HEK293 (cell line): Measurements from ENCODE around the gene RNASE8.

Source experiments
- MZF1 ChIP-seq: fragments of 450-650 bp; formaldehyde crosslinking; IDR thresholded peaks from 2 replicates; pipeline ENCODE4 v1.5.1; 2017; ENCODE audit warnings: missing biosample characterization, missing genetic modification characterization, borderline replicate concordance
- SP2 ChIP-seq: fragments of 450-650 bp; formaldehyde crosslinking; IDR thresholded peaks from 2 replicates; pipeline ENCODE4 v1.5.1; 2016; ENCODE audit warnings: missing biosample characterization, missing genetic modification characterization
- TCF7L2 ChIP-seq: IDR thresholded peaks from 2 replicates; pipeline ENCODE4 v1.6.1; 2011; ENCODE audit warnings: low read depth, mild to moderate bottlenecking, inconsistent platforms, low read length, moderate library complexity, borderline replicate concordance
- YY1 ChIP-seq: fragments of 450-650 bp; formaldehyde crosslinking; IDR thresholded peaks from 2 replicates; pipeline ENCODE4 v1.5.1; 2018; ENCODE audit warnings: missing biosample characterization, missing genetic modification characterization
- ZBTB17 ChIP-seq: fragments of 450-650 bp; formaldehyde crosslinking; IDR thresholded peaks from 2 replicates; pipeline ENCODE4 v1.5.1; 2016; ENCODE audit warnings: missing biosample characterization, missing genetic modification characterization
- ZBTB7A ChIP-seq: fragments of 450-650 bp; formaldehyde crosslinking; IDR thresholded peaks from 2 replicates; pipeline ENCODE4 v1.5.1; 2016; ENCODE audit warnings: low read depth, missing biosample characterization, missing genetic modification characterization
- ZBTB8A ChIP-seq: fragments of 450-650 bp; formaldehyde crosslinking; IDR thresholded peaks from 2 replicates; pipeline ENCODE4 v1.5.1; 2016; ENCODE audit warnings: missing biosample characterization, missing genetic modification characterization
- ZNF488 ChIP-seq: fragments of 450-650 bp; formaldehyde crosslinking; IDR thresholded peaks from 2 replicates; pipeline ENCODE4 v1.5.1; 2016; ENCODE audit warnings: missing biosample characterization, missing genetic modification characterization
- TF ChIP-seq, protein P1 (sequence below): fragments of 450-650 bp; formaldehyde crosslinking; IDR thresholded peaks from 2 replicates; pipeline ENCODE4 v1.5.1; 2016; ENCODE audit warnings: missing biosample characterization, missing genetic modification characterization
- TF ChIP-seq, protein P2 (sequence below): fragments of 450-650 bp; formaldehyde crosslinking; IDR thresholded peaks from 2 replicates; pipeline ENCODE4 v1.5.1; 2016; ENCODE audit warnings: missing biosample characterization, missing genetic modification characterization

DNA sequence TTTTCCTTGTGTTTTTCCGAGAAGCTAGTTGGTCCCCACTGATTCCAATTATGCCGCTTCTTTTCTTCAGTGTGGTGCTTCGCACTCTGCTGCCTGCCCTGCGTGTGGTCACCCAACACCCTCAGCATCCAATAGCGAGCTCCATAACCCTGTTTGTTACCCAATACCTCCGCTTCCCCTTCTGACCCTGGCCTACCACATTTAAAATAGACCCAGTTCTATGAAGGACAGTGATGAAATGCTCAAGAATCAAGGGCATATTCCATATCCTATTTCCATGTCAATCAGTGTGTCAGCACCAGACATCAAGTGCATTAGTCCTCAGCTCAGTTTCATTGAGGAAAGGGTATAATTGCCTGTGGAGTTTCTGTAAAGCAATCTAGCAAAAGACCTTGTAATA, 42.3 kb upstream of the RNASE8 start:
- TF ChIP-seq, protein P1, sequence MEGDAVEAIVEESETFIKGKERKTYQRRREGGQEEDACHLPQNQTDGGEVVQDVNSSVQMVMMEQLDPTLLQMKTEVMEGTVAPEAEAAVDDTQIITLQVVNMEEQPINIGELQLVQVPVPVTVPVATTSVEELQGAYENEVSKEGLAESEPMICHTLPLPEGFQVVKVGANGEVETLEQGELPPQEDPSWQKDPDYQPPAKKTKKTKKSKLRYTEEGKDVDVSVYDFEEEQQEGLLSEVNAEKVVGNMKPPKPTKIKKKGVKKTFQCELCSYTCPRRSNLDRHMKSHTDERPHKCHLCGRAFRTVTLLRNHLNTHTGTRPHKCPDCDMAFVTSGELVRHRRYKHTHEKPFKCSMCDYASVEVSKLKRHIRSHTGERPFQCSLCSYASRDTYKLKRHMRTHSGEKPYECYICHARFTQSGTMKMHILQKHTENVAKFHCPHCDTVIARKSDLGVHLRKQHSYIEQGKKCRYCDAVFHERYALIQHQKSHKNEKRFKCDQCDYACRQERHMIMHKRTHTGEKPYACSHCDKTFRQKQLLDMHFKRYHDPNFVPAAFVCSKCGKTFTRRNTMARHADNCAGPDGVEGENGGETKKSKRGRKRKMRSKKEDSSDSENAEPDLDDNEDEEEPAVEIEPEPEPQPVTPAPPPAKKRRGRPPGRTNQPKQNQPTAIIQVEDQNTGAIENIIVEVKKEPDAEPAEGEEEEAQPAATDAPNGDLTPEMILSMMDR: no peak
- no peak for TF ChIP-seq ZBTB7A (tag by site-specific recombination)
- no peak for TF ChIP-seq YY1 (tag by site-specific recombination)
- TF ChIP-seq SP2 (tag by site-specific recombination): no peak
- TF ChIP-seq ZBTB8A: no peak
- TF ChIP-seq, protein P2, sequence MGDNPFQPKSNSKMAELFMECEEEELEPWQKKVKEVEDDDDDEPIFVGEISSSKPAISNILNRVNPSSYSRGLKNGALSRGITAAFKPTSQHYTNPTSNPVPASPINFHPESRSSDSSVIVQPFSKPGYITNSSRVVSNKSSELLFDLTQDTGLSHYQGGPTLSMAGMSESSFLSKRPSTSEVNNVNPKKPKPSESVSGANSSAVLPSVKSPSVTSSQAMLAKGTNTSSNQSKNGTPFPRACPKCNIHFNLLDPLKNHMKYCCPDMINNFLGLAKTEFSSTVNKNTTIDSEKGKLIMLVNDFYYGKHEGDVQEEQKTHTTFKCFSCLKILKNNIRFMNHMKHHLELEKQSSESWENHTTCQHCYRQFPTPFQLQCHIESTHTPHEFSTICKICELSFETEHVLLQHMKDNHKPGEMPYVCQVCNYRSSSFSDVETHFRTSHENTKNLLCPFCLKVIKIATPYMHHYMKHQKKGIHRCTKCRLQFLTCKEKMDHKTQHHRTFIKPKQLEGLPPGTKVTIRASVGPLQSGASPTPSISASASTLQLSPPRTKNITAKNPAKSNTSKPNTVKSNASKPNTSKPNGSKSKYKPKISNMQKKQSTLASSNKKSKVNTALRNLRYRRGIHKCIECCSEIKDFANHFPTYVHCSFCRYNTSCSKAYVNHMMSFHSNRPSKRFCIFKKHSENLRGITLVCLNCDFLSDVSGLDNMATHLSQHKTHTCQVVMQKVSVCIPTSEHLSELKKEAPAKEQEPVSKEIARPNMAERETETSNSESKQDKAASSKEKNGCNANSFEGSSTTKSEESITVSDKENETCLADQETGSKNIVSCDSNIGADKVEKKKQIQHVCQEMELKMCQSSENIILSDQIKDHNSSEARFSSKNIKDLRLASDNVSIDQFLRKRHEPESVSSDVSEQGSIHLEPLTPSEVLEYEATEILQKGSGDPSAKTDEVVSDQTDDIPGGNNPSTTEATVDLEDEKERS (tag by site-specific recombination): no peak
- TF ChIP-seq ZBTB17 (tag by site-specific recombination): no peak
- no peak for TF ChIP-seq TCF7L2
- TF ChIP-seq ZNF488 (tag by site-specific recombination): no peak
- no peak for TF ChIP-seq MZF1 (tag by site-specific recombination)
